Body of pancreas (tissue), 4 donors: ENCODE measurements around the gene WDR27. TPM values are rescaled to one million over a fixed set of nuclear protein-coding genes. Genes with fewer than 3 reads are reported as not detected.

ENCODE experiments used
- ATAC-seq: fragments of 150-250 bp; one replicate; pipeline ENCODE4 v1.9.1; 2016
- DNase-seq, 4 donors: peaks; one replicate each; pipeline ENCODE4 v3.0.0-alpha.2; 2019
- H3K27ac ChIP-seq, 4 donors: fragments of 200-600 bp; sonication (generic); 1 replicate in 3 of 4; 2 replicates in 1 of 4; pipeline versions ENCODE4 v1.5.1 to v1.6.1; 2016 to 2019; ENCODE audit warnings: mild to moderate bottlenecking in 1 of 4, mixed read lengths in 1 of 4, moderate library complexity in 1 of 4
- H3K27me3 ChIP-seq, 2 donors: fragments of 200-600 bp; sonication (generic); one replicate each; pipeline ENCODE4 v1.6.0; 2016; ENCODE audit warnings: mild to moderate bottlenecking in 1 of 2
- H3K36me3 ChIP-seq, 2 donors: fragments of 200-600 bp; sonication (generic); replicated peaks in 1 of 2; 2 replicates each; pipeline ENCODE4 v1.5.1; 2016; ENCODE audit warnings: low read depth in 2 of 2; ENCODE audit not compliant: insufficient read depth in 1 of 2
- H3K4me1 ChIP-seq: fragments of 200-600 bp; sonication (generic); one replicate; pipeline ENCODE4 v1.6.0; 2016
- H3K4me3 ChIP-seq, 2 donors: fragments of 200-600 bp; sonication (generic); 1 replicate in 1 of 2; 2 replicates in 1 of 2; pipeline ENCODE4 v1.5.1; 2016 to 2019
- H3K9me3 ChIP-seq, 3 donors: fragments of 200-600 bp; sonication (generic); 1 replicate in 2 of 3; 2 replicates in 1 of 3; pipeline ENCODE4 v1.5.1; 2016
- CTCF ChIP-seq, 7 experiments: fragments of 450-650 bp in 4 of 7; fragments of 200-600 bp in 3 of 7; sonication (generic) in 3 of 7; IDR thresholded peaks; one replicate each; pipeline ENCODE4 v1.5.1; 2016 to 2019; ENCODE audit warnings: antibody characterized with exemption in 7 of 7
- POLR2A ChIP-seq, 3 donors: fragments of 450-650 bp; IDR thresholded peaks; one replicate each; pipeline ENCODE4 v1.6.1; 2016; ENCODE audit warnings: antibody characterized with exemption in 3 of 3, mild to moderate bottlenecking in 2 of 3
- WGBS, 2 donors: methylation state at CpG; one replicate each; pipeline ENCODE4 v1.1.5; 2017; 5-methylcytosine and 5-hydroxymethylcytosine counted together
- intact Hi-C: fragments of 100-400 bp; cut with DNase I; formaldehyde crosslinking; loops from one replicate; pipeline ENCODE4 v1.15.1; 2023
- total RNA-seq, 2 donors: library from RNA; depleted of rRNA; stranded (reverse); fragments of >200 nt; gene quantifications; one replicate each; pipeline ENCODE4 v1.1.0, GENCODE V29; 2016

Gene WDR27
- total RNA-seq, 2 donors from 2014 or later = 38.2 to 38.7 TPM

GRCh38 chr6:169577236-169577635 lies 124.6 kb downstream of the WDR27 start:
- intact Hi-C loops = no loop called here
- DNase-seq (no peak), ATAC-seq (no peak)
- H3K27me3 ChIP-seq = no peaks in the 10 kb centered on the region
- TF ChIP-seq POLR2A (IDR thresholded peaks at IDR 0.05) (no peak), CTCF (IDR thresholded peaks at IDR 0.05) (no peak)
- H3K4me1 ChIP-seq = no peaks in the 10 kb centered on the region
- no peaks in the 10 kb centered on the region for H3K9me3 ChIP-seq
- H3K4me3 ChIP-seq = no peak overlapping the region
- no peaks in the 10 kb centered on the region for H3K36me3 ChIP-seq
- 70 to 90% methylated on average over 33 to 38 of the region's 38 CpGs for WGBS, 2 donors
- H3K27ac ChIP-seq = no peak overlapping the region

GRCh38 chr6:169575821-169576220 lies 126.0 kb downstream of the WDR27 start:
- Histone ChIP-seq H3K4me1 (no peaks in the 10 kb centered on the region), H3K36me3 (no peaks in the 10 kb centered on the region), H3K4me3 (no peak overlapping the region), H3K27me3 (no peaks in the 10 kb centered on the region), H3K27ac (no peak overlapping the region), H3K9me3 (no peaks in the 10 kb centered on the region)
- DNase-seq = no peak
- no peak for ATAC-seq
- intact Hi-C loops = no loop called here
- 91 to 95% methylated on average over 5 of the region's 5 CpGs for WGBS, 2 donors
- TF ChIP-seq POLR2A (IDR thresholded peaks at IDR 0.05) (no peak), CTCF (IDR thresholded peaks at IDR 0.05) (no peak)

- Histone ChIP-seq H3K27me3 (no peaks in the 10 kb centered on the region), H3K27ac (no peak overlapping the region), H3K4me3 (no peak overlapping the region), H3K36me3 (no peaks in the 10 kb centered on the region), H3K4me1 (no peaks in the 10 kb centered on the region), H3K9me3 (no peaks in the 10 kb centered on the region)
- intact Hi-C loops = no loop called here
- 86 to 87% methylated on average over 5 of the region's 5 CpGs for WGBS, 2 donors
- no peak for DNase-seq
- no peak for ATAC-seq
- TF ChIP-seq CTCF (IDR thresholded peaks at IDR 0.05) (no peak), POLR2A (IDR thresholded peaks at IDR 0.05) (no peak)
These were observed 126.5 kb downstream of the WDR27 start for GRCh38 chr6:169575365-169575764.

- no peaks in the 10 kb centered on the region for H3K4me1 ChIP-seq
- H3K9me3 ChIP-seq = no peaks in the 10 kb centered on the region
- no peak for TF ChIP-seq POLR2A (IDR thresholded peaks at IDR 0.05)
- TF ChIP-seq CTCF (IDR thresholded peaks at IDR 0.05) = no peak
- ATAC-seq = no peak
- H3K4me3 ChIP-seq = no peak overlapping the region
- no peak for DNase-seq
- H3K36me3 ChIP-seq = no peaks in the 10 kb centered on the region
- H3K27ac ChIP-seq = no peak overlapping the region
- H3K27me3 ChIP-seq = no peaks in the 10 kb centered on the region
- 75% methylated on average over 13 of the region's 13 CpGs for WGBS, 2 donors
- intact Hi-C loops = no loop called here
These were observed 127.4 kb downstream of the WDR27 start for GRCh38 chr6:169574420-169574819.

- Histone ChIP-seq H3K9me3 (no peaks in the 10 kb centered on the region), H3K4me1 (no peaks in the 10 kb centered on the region), H3K4me3 (no peak overlapping the region), H3K36me3 (no peaks in the 10 kb centered on the region), H3K27ac (no peak overlapping the region), H3K27me3 (no peaks in the 10 kb centered on the region)
- no peak for TF ChIP-seq CTCF (IDR thresholded peaks at IDR 0.05)
- no peak for TF ChIP-seq POLR2A (IDR thresholded peaks at IDR 0.05)
- DNase-seq (no peak), ATAC-seq (no peak)
- intact Hi-C loops = no loop called here
- WGBS, 2 donors = 90 to 93% methylated on average over 5 of the region's 5 CpGs
These were observed 127.9 kb downstream of the WDR27 start for GRCh38 chr6:169573883-169574282.
